HuH-7.5 (cell line): ENCODE measurements around the gene TMEM141.
"Not testable (repeated sequence)": the region's sequence is repeated elsewhere in the genome, so short reads cannot be mapped to it uniquely, and the experiment has no call there.

Source experiments
- DNase-seq: peaks from one replicate; pipeline ENCODE4 v3.0.0; 2011; ENCODE audit warnings: low spot score

TMEM141 gene

GRCh38 chr9:136794281-136794999 lies 3.3 kb downstream of the TMEM141 start:
- no peak for DNase-seq

DNA sequence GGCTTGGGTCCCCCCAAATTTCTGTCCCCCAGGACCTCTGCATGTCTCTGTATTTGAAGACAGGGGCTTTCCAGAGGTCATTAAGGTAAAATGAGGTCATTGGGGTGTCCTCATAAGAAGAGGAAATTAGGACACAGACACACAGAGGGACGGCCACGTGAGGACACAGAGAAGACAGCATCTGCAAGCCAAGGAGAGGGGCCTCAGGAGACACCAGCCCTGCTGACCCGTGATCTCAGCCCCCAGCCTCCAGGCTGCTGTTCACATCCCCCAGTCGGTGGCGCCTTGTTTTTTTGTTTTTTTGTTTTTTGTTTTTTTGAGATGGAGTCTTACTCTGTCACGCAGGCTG lies 3.8 kb downstream of the TMEM141 start:
- DNase-seq: no peak

GRCh38 chr9:136796238-136796774 lies 5.2 kb downstream of the TMEM141 start, which contains the start of gene CCDC183:
Gene CCDC183, plus strand, starts transcription at chr9:136796338. Its CDS starts 60 bp downstream, at chr9:136796398.
- no peak for DNase-seq

DNA sequence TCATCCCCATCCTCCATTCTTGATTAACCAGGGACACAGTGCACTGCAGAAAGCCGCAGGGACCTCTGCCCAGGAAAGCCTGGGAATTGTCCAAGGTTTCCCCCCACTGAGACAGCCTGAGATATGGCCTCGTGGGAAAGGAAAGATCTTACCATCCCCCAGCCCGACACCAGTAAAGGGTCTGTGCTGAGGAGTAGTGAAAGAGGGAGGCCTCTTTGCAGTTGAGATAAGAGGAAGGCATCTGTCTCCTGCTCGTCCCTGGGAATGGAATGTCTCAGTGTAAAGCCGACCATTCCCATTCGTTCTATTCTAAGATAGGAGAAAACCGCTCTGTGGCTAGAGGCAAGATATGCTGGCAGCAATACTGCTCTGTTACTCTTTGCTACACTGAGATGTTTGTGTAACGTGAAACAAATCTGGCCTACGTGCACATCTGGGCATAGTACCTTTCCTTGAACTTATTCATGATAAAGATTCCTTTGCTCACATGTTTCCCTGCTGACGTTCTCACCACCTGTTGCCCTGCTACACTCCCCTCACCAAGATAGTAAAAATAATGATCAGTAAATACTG lies 5.7 kb downstream of the TMEM141 start:
- DNase-seq: not testable (repeated sequence)

DNA sequence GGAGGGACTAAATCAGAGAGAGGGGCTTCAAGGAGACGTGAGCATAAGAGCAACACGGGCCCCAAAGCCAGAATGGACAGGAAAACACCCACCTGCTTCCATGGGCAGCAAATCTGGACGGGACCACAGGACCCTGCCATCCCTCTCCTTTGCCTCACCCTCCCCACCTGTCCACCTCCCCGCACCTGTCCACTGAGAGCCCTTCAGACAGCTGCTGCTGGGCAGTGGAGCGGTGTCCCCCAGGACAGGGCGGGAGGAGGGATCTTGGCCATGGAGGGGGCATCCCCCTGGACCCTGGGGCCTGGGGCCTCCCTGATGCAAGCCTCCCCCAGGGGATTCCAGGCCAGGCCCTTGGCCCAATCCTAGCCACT lies 7.5 kb downstream of the TMEM141 start:
- no peak for DNase-seq

GRCh38 chr9:136799079-136799853 lies 8.1 kb downstream of the TMEM141 start:
- no peak for DNase-seq

GRCh38 chr9:136799854-136800657 lies 8.9 kb downstream of the TMEM141 start:
- DNase-seq: peak; percentile 89

- no peak for DNase-seq
These were observed 11.2 kb downstream of the TMEM141 start for GRCh38 chr9:136802321-136802720.

DNA sequence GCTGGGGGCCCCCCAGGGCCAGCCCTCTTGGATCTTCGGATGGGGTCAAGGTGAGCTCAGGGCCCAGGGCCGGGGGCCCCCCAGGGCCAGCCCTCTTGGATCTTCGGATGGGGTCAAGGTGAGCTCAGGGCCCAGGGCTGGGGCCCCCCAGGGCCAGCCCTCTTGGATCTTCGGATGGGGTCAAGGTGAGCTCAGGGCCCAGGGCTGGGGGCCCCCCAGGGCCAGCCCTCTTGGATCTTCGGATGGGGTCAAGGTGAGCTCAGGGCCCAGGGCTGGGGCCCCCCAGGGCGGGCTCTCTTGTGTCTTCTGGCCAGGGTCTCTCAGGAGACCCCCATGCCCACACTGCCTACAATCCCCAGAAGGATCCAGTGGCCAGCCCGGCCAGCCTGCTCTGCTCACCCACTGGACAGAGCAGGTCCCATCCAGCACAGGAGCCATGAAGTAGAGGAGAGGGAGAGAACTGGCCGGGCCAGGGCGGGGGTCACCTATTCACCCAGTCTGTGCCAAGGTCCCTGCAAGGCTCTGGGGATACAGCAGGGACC lies 11.9 kb downstream of the TMEM141 start:
- DNase-seq: not testable (repeated sequence)

GRCh38 chr9:136803551-136804508 lies 12.7 kb downstream of the TMEM141 start:
- no peak for DNase-seq

DNA sequence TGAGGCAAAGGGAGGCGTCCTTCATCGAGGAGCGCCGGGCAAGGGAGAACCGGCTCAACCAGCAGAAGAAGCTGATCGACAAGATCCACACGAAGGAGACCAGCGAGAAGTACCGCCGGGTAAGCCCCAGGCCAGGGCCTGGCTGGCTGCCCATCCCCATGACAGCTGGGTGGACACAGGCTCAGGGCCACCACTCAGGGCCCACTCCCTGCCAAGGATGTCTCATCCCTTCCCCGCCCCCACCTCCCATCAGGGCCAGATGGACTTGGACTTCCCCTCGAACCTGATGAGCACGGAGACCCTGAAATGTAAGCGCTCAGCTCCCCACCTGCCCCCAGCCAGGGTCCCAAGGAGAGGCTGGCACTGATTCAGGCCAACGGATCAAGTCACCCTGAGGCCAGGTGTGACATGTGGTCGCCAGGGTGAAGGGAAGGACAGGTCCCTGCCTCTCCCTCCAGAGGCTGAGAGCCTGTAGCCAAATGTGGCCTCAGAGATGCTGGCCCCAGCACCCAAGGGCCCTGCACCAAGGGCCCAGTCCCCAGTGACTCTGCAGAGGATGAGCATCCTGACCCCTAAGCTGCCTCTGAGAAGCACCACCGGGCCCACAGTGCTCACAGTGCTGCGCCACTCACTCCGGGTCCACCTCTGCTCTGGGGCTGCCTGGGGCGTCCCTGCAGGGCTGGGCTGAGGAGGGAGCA lies 13.5 kb downstream of the TMEM141 start:
- DNase-seq: no peak

DNA sequence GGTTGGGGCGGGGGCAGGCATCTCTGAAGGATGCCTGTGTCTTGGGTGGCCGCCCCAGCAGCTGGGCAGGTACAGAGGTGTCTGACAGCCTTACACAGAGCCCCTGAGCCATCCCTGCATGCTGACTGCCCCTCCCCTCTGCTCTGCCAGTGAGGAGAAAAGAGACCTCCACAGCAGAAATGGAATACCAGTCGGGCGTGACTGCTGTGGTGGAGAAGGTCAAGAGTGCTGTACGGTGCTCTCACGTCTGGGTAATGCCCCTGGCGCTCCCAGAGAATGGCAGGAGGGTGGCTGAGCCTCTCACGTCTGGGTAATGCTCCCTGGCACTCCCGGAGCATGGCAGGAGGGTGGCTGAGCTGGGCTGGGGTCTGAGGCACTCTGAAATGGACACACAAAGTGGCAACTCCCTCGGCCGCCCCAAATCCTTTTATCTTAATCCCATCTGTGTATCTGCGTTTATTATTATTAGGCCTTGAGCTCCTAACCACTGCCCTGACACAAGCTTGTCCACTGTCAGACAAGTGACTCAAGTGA lies 14.1 kb downstream of the TMEM141 start:
- no peak for DNase-seq

GRCh38 chr9:136806067-136806466 lies 14.9 kb downstream of the TMEM141 start:
- DNase-seq: no peak

DNA sequence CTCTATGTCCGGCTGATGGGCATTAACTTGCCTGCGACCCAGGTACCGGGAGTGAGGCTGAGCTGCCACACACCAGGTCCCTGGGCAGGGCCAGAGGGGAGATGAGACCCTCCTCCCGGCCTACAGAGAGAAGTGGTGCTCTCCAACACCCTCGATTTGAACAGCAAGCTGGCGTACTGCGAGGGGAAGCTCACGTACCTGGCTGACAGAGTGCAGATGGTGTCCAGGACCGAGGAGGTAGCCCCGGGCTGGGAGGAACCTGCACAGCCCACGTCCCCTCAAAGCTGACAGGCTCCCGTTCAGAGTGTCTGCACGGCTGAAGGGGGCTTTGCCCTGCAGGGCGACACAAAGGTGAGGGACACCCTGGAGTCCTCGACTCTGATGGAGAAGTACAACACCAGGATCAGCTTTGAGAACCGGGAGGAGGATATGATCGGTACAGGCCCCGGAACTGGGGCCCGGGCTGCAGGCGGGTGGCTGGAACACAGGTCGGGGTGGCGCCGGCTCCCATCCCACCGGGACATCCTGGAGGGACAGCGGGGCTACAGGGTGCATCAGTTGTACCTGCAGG lies 15.6 kb downstream of the TMEM141 start:
- no peak for DNase-seq

DNA sequence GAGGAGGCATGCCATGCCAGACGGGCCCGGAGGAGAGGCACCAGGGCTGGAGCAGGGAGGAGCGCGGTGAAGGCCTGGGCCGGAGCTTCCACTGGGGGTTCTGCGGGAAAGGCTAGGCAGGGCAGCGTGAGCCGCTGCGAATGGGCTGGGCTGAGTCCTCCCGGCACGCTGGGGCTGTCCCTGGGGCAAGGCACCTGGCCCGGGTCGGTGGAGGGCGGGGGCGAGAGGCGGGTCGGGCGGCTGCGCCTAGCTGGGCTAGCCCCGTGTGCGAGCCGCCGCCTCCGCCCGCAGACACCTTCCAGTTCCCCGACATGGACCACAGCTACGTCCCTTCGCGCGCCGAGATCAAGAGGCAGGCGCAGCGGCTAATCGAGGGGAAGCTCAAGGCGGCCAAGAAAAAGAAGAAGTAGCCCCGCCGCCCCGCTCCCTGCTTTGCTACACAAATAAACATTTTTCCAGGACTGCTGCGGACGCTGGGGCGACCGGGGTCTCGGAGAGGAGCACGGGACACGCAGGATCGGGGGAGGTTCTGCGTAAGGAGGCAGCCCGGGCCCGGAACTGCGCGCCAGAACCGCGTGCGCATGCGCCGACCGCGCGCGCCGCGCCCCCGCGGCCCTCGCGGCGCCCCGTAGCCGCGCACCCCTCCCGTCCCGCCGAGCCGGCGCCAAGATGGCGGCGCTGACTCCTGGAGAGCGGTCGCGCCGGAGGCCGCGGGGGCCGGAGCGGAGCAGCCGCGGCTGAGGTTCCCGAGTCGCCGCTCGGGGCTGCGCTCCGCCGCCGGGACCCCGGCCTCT lies 16.3 kb downstream of the TMEM141 start, which contains the start of gene RABL6:
Gene RABL6 (plus strand): TSS at position 668 of the 794 bp plus-strand sequence. CDS start 249 bp downstream, outside the sequence.
- DNase-seq: peak; percentile 97

DNA sequence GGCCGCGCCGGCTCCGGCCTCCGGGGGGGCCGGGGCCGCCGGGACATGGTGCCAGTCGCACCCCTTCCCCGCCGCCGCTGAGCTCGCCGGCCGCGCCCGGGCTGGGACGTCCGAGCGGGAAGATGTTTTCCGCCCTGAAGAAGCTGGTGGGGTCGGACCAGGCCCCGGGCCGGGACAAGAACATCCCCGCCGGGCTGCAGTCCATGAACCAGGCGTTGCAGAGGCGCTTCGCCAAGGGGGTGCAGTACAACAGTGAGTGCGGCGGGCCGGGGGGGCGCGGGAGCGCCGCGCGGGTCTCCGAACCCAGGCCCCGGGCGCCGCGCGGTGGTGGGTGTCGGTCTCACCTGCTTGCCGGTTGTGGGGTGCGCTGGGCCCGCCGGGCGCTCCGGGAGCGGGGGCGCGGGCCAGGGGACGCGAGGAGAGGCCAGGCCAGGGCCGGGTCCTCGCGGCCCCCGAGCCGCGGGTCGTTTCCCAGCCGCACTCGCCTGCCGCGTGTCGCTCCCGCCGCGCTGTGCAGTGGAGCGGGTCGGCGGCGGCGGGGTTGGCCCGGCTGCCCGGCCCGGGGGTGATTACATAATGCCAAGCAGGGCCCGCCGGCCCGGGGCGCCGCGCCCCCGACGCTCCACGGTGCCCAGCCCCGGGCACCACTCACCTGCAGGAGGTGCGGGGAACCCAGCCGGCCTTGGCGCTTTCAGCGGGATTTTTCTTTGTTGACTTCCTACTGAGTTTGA lies 17.1 kb downstream of the TMEM141 start:
- no peak for DNase-seq

DNA sequence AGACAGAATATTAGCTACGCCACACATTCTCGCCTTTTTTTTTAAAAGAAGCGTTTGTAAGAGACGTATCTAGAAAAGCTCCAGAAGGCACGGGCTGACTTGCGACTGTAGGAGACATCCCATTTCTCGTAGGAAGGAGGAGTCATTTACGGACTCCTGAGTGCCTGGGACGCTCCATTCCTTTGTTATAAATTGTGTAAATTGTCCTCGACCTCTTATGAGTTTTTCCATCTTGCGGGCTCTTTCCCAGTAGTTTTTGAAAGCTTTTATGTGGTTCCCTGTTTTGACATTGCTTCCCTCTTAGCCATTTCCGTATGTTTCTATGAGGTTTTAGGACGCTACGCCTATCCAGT lies 17.6 kb downstream of the TMEM141 start:
- DNase-seq: no peak
